NCI-H345 treated with DMSO at 0.1 percent for 48 hours (cell line): Measurements from ENCODE around the gene NOS1.

ENCODE experiments used
- DNase-seq: peaks from one replicate; lab custom pipeline; 2025; ENCODE audit not compliant: unreplicated experiment; lab: John Stamatoyannopoulos, UW

NOS1 gene

DNA sequence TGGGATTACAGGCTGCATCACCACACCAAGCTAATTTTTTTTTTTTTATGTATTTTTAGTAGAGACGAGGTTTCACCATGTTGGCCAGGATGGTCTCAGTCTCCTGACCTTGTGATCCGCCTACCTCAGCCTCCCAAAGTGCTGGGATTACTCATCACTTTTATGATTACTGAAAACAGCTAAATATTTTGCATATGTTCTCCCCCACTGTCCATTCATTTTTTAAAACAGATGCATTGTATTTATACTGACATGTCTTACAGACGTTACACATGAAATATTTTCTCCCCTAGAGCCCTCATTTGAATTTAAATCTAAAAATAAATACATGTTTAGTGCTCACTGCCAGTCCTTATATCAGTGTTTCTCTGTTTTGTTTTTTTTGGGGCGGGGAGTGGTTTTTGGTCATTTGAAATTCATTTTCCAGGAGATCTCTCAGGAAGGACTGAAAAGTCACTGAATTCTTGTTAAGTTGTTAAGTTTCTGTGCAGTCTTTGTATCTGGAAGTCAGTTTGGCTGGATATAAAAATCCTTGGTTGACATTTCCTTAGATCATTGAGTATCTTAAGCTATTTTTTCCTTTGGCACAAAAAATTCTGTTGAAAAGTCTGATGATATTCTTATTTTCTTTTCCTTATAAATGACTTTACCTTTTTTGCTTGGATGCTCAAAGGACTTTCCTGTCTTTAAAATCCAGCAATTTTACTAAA lies 180.5 kb downstream of the NOS1 start:
- DNase-seq = no peak

DNA sequence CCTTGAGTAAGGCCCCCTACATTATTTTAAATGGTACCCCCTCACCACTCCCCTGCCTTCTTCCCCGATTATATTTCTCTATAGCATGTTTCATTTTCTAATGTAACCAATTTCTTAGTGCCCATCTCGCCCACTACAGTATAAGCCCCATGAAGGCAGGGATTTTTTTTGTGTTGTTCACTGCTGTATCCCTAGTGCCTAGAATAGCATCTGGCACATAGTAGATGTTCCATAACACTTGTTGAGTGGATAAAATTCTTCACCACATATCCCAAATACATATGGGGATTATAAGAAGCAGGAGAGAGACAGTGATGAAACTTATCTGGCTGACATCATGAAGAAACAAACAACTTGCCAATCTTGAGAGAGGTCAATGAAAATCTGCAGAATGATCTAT lies 182.7 kb downstream of the NOS1 start:
- no peak for DNase-seq

DNA sequence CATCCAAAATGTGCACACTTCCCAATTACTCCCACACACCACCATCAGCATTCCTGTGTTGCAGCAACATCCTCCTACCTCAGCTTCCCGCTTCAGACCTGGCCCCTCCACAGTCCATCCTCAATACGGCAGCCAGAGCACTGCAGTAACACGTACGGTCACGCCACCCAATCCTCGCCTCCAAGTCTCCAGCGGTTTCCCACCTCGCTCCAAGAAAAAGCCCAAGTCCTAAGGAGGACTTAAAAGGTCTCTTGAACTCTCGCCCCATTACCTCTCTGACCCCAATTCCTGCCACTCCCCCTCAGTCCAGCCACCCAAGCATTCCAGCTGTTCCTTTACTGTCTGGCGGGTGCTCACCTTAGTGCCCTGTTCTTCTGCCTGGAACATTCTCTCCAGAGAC lies 183.1 kb downstream of the NOS1 start:
- no peak for DNase-seq

- DNase-seq = no peak
Measured at GRCh38 chr12:117172168-117172567, 189.3 kb downstream of the NOS1 start.

DNA sequence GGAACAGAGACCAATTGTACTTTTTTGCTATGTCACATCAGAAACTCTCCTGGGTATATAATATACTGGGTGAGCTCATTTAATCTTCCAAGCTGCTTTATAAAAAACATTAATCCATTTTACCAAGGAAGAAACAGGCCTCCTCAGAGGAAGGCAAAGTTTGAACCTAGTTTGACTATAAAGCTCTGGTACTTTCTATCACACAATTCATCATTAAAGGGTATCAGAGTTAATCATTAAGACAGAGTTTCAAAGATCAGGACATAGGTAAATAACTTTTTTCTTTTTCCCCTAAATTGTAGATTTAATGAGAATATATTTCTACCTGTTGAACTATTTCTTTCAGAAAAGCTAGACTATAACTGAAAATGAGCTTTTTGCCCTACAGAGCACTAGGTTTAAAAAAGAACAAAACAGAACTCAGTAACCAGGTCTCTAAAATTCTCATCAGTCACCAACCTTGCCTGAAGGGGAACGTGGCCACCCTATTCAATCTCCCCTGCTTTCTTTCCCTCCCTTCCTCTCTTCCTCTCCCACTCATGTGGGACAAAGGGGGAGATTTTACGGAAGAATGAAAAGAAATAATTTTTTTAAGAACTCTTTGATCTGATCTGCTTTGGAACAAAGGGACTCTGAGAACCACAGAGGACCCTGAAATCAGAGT lies 189.8 kb downstream of the NOS1 start:
- DNase-seq = no peak

GRCh38 chr12:117169548-117169947 lies 191.9 kb downstream of the NOS1 start:
- DNase-seq = no peak

GRCh38 chr12:117168976-117169375 lies 192.4 kb downstream of the NOS1 start:
- DNase-seq = no peak

- no peak for DNase-seq
Measured at GRCh38 chr12:117167769-117168168, 193.7 kb downstream of the NOS1 start.

DNA sequence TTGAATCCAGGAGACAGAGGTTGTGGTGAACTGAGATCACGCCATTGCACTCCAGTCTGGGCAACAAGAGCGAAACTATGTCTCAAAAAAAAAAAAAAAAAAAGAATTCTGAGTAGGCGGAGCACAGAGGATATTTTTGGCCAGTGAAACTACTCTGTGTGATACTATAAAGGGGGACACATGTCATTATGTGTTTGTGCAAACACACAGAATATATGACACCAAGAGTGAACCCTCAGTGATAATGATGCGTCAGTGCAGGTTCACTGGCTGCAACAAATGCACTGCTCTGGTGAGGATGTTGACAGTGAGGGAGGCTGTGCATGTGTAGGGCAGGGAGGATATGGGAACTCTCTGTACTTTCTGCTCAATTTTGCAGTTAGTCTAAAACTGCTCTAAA lies 195.3 kb downstream of the NOS1 start:
- DNase-seq = no peak

DNA sequence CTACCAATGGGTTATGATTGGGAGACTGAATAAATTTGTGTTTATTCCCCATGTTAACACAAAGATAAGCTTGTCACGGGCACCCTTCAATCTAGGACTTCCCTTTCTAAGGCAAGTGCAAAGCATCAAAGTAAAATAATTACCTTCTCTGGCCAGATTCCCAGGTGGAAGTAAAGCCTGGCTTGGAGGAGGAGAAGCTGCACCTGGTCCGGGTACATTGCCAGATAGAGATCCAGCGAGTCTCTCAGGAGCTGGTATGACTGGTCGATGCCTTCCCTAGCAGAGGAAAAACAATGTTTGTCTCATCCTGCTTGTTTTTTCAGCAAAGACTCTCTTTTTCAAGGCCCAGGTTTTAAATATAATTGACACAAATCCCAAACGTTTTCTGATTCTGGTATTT lies 196.1 kb downstream of the NOS1 start:
- no peak for DNase-seq

DNA sequence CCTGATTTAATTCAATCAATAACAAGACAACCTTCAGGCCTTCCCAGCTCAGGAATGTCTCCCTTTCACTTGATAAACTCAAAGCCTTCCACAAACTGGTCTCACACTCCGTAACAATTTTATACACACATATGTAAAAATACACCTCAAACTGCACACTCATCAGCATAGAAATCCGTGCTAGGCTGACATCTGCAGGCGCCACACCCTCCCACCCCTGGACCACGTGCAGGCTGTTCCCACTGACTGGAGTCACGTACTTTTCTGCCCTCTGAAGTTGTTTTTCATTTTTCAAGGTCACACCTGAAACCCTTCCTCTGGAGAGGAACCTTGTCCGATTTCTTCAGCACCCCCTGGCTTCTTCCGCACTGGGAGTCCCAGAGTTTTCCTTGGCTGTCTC lies 198.8 kb downstream of the NOS1 start:
- no peak for DNase-seq

DNA sequence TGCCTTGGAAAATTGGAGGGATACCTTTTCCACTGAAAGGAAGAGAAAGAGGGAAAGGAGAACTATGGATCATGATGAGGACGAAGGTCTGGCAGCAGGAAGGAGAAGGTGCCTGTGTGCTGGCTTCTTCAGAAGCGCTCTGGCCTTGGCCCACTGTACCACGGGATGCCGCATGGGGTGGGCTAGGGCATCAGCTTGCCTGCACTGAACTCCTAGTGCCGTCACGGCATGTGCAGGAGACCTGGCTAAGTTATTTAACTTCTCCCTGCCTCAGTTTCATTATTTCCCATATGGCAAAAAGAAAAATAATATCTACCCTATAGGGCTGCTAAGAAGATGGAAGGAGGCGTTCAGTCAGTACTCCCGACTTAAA lies 199.3 kb downstream of the NOS1 start:
- DNase-seq = no peak

GRCh38 chr12:117161460-117162166 lies 199.8 kb downstream of the NOS1 start:
- no peak for DNase-seq

DNA sequence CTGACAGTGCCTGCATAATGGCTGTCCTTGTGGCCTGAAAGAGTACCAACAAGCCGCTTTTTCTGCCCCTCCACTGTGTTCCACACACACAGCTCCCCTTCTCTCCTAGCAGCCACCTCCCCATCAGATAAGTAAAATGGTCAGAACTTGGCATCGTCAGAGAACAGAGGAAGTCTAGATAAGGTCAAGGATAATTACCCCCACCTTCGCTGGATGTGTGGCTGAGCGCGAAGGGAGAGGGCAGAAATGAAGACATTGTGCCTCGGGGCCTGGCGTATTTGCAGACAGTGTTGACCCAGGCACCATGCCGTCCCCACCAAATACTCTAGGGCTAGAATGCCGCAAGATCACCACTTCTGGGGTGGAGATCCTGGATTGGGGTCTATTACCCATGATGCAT lies 201.8 kb downstream of the NOS1 start:
- no peak for DNase-seq

DNA sequence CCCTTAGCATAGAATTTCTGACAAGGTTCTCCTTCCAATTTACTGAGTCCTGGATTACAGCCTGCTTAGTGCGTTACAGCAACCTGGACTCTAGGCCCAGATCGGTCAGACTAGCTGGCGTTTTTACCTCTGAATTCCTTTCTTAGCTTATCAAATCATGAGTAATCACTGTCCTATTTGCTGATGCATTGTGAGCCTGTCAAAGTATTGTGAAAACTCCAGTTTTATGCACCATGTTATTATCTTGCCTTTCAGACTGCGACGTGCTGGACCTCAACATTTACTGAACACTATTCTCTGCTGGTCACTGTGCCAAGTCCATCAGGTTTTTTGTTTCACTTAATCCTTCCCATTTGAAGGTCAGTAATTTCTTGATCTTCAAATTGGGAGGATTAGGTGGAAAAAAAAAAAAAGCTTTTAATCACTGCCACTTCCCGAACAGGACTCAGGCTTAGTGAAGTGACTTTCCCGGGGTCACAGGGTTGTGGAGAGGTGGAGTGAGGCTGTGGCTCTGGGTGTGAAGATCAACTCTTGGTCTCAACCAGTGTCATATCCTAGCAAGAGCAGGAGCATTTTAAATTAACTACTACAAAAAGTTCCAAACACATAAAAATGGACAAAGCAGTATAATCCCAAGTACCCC lies 202.4 kb downstream of the NOS1 start:
- no peak for DNase-seq
